ENCODE data around the gene SIRPB2.

The SIRPB2 gene

GRCh38 chr20:1517010-1517409 is 25.8 kb upstream of the SIRPB2 start:
- TF ChIP-seq ZFX (IDR thresholded peaks at IDR 0.05; ENCODE audit: borderline replicate concordance) = no peak
- TF ChIP-seq, protein P1, sequence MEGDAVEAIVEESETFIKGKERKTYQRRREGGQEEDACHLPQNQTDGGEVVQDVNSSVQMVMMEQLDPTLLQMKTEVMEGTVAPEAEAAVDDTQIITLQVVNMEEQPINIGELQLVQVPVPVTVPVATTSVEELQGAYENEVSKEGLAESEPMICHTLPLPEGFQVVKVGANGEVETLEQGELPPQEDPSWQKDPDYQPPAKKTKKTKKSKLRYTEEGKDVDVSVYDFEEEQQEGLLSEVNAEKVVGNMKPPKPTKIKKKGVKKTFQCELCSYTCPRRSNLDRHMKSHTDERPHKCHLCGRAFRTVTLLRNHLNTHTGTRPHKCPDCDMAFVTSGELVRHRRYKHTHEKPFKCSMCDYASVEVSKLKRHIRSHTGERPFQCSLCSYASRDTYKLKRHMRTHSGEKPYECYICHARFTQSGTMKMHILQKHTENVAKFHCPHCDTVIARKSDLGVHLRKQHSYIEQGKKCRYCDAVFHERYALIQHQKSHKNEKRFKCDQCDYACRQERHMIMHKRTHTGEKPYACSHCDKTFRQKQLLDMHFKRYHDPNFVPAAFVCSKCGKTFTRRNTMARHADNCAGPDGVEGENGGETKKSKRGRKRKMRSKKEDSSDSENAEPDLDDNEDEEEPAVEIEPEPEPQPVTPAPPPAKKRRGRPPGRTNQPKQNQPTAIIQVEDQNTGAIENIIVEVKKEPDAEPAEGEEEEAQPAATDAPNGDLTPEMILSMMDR (IDR thresholded peaks at IDR 0.05) = no peak
- H3K27ac ChIP-seq = no peak overlapping the region

DNA sequence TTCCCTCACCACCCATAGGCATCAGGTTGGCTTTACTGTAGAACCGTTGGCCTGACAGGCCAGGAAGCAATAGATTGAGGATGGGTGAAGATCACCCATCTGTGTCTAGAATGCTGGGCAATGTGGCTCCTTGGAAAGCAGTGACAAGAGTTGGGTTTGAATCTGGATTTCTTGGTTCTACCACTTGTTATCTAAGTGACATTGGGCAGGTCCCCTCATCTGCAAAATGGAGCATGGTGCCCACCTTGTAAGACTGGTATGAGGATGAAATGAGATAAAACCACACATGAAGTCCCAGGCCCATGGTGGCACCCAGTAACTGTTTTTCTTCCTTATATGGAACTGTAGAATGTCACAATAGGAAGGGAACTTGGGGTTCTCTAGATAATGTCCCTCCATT is 22.6 kb upstream of the SIRPB2 start:
- no peak overlapping the region for H3K27ac ChIP-seq
- TF ChIP-seq, protein P1 (IDR thresholded peaks at IDR 0.05) = no peak
- no peak for TF ChIP-seq ZFX (IDR thresholded peaks at IDR 0.05; ENCODE audit: borderline replicate concordance)

DNA sequence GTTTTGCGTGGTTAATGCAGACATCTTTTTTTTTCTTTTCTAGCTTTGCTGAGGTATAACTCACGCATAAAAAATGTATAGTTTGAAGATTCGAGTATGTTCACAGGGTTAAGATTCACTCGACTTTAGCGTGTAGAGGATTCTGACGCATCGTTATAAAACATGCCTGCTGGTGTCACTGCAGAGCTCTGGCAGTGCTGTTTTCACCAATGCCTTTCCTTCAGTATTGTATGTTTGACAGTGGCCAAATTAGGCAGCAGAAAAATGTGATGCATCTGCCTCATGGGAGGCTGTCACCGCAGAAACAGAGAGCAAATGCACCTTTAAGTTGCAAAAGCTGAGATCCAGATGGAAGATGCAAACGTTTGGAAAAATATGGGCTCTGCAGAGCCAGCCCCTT is 18.0 kb upstream of the SIRPB2 start:
- H3K27ac ChIP-seq = no peak overlapping the region
- TF ChIP-seq, protein P1 (IDR thresholded peaks at IDR 0.05) = peak; percentile 67
- TF ChIP-seq ZFX (IDR thresholded peaks at IDR 0.05; ENCODE audit: borderline replicate concordance) = no peak

- H3K27ac ChIP-seq = no peak overlapping the region
- TF ChIP-seq ZFX (IDR thresholded peaks at IDR 0.05; ENCODE audit: borderline replicate concordance) = no peak
- TF ChIP-seq, protein P1 (IDR thresholded peaks at IDR 0.05) = no peak
Observed at GRCh38 chr20:1508574-1508973, 17.4 kb upstream of the SIRPB2 start.

DNA sequence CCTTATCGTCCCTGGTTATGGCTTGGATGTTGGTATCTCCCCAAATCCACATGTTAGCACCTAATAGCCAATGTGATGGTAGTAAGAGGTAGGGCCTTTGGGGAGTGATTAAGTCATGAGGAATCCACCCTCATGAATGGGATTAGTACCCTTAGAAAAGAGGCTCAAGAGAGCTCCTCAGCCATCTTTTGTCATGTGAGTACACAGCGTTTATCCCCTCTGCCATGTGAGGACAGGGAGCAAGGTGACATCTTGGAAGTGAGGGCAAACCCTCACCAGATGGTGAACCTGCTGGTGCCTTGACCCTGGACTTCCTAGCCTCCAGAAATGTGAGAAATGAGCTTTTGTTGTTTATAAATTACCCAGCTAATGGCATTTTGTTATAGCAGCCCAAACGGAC is 16.1 kb upstream of the SIRPB2 start:
- H3K27ac ChIP-seq = no peak overlapping the region
- TF ChIP-seq ZFX (IDR thresholded peaks at IDR 0.05; ENCODE audit: borderline replicate concordance) = no peak
- TF ChIP-seq, protein P1 (IDR thresholded peaks at IDR 0.05) = no peak

DNA sequence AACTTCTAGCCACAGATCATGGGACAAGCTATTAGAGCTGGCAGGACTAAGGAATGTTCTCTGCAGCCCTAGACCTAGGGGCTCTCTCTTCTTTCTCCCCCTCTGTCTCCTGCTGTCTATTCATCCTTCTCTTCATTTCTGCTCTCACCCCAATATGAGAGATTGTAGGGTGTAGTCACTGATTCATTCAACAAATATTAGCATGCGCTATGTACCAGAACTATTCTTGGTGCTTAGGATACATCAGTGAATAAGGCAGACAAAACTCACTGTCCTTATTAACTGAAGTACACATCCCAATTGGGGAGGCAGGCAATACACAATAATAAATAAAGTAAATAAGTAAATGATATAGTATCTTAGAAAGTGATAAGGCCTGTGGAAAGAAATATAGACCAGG is 14.7 kb upstream of the SIRPB2 start:
- no peak for TF ChIP-seq ZFX (IDR thresholded peaks at IDR 0.05; ENCODE audit: borderline replicate concordance)
- TF ChIP-seq, protein P1 (IDR thresholded peaks at IDR 0.05) = no peak
- no peak overlapping the region for H3K27ac ChIP-seq

DNA sequence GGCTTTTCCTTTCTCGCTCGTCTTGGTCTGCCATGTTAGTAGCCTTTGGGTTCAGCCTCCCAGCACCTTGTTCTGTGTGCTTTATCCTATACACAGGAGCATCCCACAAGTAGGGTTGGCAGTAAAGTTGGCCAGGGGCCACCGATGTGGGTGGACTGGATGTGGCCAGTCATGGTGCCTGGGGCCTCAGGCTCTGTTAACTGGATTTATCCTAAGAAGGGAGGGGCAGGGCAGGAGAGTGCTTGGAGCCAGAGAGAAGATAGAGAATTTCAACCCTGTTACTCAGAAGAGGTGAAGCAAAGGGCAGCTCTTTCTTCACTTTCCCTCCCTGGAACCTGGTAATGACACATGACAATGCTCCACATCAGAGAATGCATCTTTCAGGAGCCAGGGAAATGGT is 14.1 kb upstream of the SIRPB2 start:
- TF ChIP-seq, protein P1 (IDR thresholded peaks at IDR 0.05) = no peak
- TF ChIP-seq ZFX (IDR thresholded peaks at IDR 0.05; ENCODE audit: borderline replicate concordance) = no peak
- no peak overlapping the region for H3K27ac ChIP-seq
